A549 (cell line): ENCODE data around the gene UXS1. TPM values are rescaled to one million over a fixed set of nuclear protein-coding genes. Genes with fewer than 3 reads are reported as not detected.

Source experiments
- ATAC-seq, 2 experiments: fragments of 200-7000 bp in 1 of 2; fragments of >200 bp in 1 of 2; cut with Nextera tagmentation in 1 of 2; cut with Tn5 transposase in 1 of 2; 3 replicates each; pipeline versions ENCODE4 v1.8.0 to v1.9.1; 2018 to 2020; ENCODE audit warnings: mild to moderate bottlenecking in 1 of 2, moderate library complexity in 1 of 2
- CTCF ChIA-PET: fragments of 300-600 bp; sonication (Branson Sonifier 250); formaldehyde crosslinking; extraction: SDS; loops from one replicate; lab custom pipeline; 2021; ENCODE audit warnings: antibody characterized with exemption, inconsistent platforms; lab: Yijun Ruan, JAX
- POLR2A ChIA-PET: fragments of 350-600 bp; formaldehyde crosslinking; extraction: SDS; loops from one replicate; lab custom pipeline; 2021; ENCODE audit warnings: antibody characterized with exemption, inconsistent platforms; lab: Yijun Ruan, JAX
- DNase-seq, 2 experiments: peaks; one replicate each; pipeline versions ENCODE4 v3.0.0 to v3.0.0-alpha.2; 2011 to 2016; ENCODE audit warnings: low read depth in 1 of 2, low spot score in 1 of 2
- FAIRE-seq: peaks from 2 replicates; lab custom pipeline; 2011; peaks lifted over from hg19 to GRCh38; lab: Jason Lieb, UNC
- H3K27ac ChIP-seq, 2 experiments: fragments of >200 bp; sonication (Bioruptor Twin); formaldehyde crosslinking; 3 replicates each; pipeline ENCODE4 v1.5.1; 2016 to 2017
- H3K4me1 ChIP-seq: fragments of >200 bp; sonication (Bioruptor Twin); formaldehyde crosslinking; 3 replicates; pipeline ENCODE4 v1.6.1; 2016
- H3K4me2 ChIP-seq: fragments of >200 bp; sonication (Bioruptor Twin); formaldehyde crosslinking; 3 replicates; pipeline ENCODE4 v1.6.1; 2016
- H3K4me3 ChIP-seq: fragments of >200 bp; sonication (Bioruptor Twin); formaldehyde crosslinking; 3 replicates; pipeline ENCODE4 v1.5.1; 2016
- H3K9me3 ChIP-seq: fragments of >200 bp; sonication (Bioruptor Twin); formaldehyde crosslinking; 3 replicates; pipeline ENCODE4 v1.6.1; 2016
- EHF ChIP-seq: fragments of 250-450 bp; sonication (Bioruptor Pico); IDR thresholded peaks from 2 replicates; pipeline ENCODE4 v1.5.0; 2020; ENCODE audit warnings: mild to moderate bottlenecking
- EHMT2 ChIP-seq: fragments of 200-600 bp; sonication (generic); IDR thresholded peaks from 2 replicates; pipeline ENCODE4 v1.6.1; 2016; ENCODE audit warnings: antibody characterized with exemption, low read depth, mild to moderate bottlenecking, moderate library complexity
- EP300 ChIP-seq, 2 experiments: fragments of >200 bp; sonication (Bioruptor Twin); formaldehyde crosslinking; IDR thresholded peaks; 2 replicates in 1 of 2; 3 replicates in 1 of 2; pipeline ENCODE4 v1.6.1; 2016 to 2017
- ESRRA ChIP-seq: fragments of 150-350 bp; IDR thresholded peaks from 2 replicates; pipeline ENCODE4 v1.6.1; 2014; ENCODE audit warnings: mild to moderate bottlenecking, low read length, borderline replicate concordance
- FOSB ChIP-seq: fragments of 250-450 bp; sonication (Bioruptor Pico); IDR thresholded peaks from 2 replicates; pipeline ENCODE4 v1.5.0; 2020; ENCODE audit warnings: mild to moderate bottlenecking, moderate library complexity
- HOXA7 ChIP-seq: fragments of 250-450 bp; sonication (Bioruptor Pico); IDR thresholded peaks from 2 replicates; pipeline ENCODE4 v1.5.0; 2020; ENCODE audit warnings: mild to moderate bottlenecking, moderate library complexity
- HOXB13 ChIP-seq: fragments of 250-450 bp; sonication (Bioruptor Pico); IDR thresholded peaks from 2 replicates; pipeline ENCODE4 v1.5.0; 2020; ENCODE audit warnings: low read depth, mild to moderate bottlenecking, moderate library complexity
- JUNB ChIP-seq: fragments of >200 bp; sonication (Bioruptor Twin); formaldehyde crosslinking; IDR thresholded peaks from 2 replicates; pipeline ENCODE4 v1.6.1; 2016
- KDM1A ChIP-seq: fragments of 200-600 bp; sonication (generic); IDR thresholded peaks from 2 replicates; pipeline ENCODE4 v1.6.1; 2016; ENCODE audit warnings: low read depth, mild to moderate bottlenecking
- NPAS2 ChIP-seq: fragments of 250-450 bp; sonication (Bioruptor Pico); IDR thresholded peaks from 2 replicates; pipeline ENCODE4 v1.8.0; 2022; ENCODE audit warnings: mild to moderate bottlenecking, moderate library complexity, borderline replicate concordance
- NR3C1 ChIP-seq: fragments of >200 bp; sonication (Bioruptor Twin); formaldehyde crosslinking; IDR thresholded peaks from 3 replicates; pipeline ENCODE4 v1.6.1; 2017
- RNF2 ChIP-seq: fragments of 200-600 bp; sonication (generic); IDR thresholded peaks from 2 replicates; pipeline ENCODE4 v1.6.1; 2016; ENCODE audit warnings: low read depth, mild to moderate bottlenecking, antibody characterized with exemption, moderate library complexity, borderline replicate concordance
- SREBF2 ChIP-seq: fragments of 450-650 bp; IDR thresholded peaks from 2 replicates; pipeline ENCODE4 v1.6.1; 2014; ENCODE audit warnings: mild to moderate bottlenecking, moderate library complexity
- ZFP36 ChIP-seq: fragments of 450-650 bp; IDR thresholded peaks from 2 replicates; pipeline ENCODE4 v1.6.1; 2014; ENCODE audit warnings: borderline replicate concordance; ENCODE audit not compliant: partially characterized antibody
- ZNF302 ChIP-seq: fragments of 250-450 bp; sonication (Bioruptor Pico); IDR thresholded peaks from 2 replicates; pipeline ENCODE4 v1.9.0; 2021; ENCODE audit warnings: inconsistent platforms, mild to moderate bottlenecking, moderate library complexity
- ZSCAN20 ChIP-seq: fragments of 250-450 bp; sonication (Bioruptor Pico); IDR thresholded peaks from 2 replicates; pipeline ENCODE4 v1.8.0; 2022; ENCODE audit warnings: mild to moderate bottlenecking, moderate library complexity
- WGBS: methylation state at CpG from one replicate; pipeline ENCODE4 v1.1.6; 2017; ENCODE audit errors: missing lambda C conversion rate; 5-methylcytosine and 5-hydroxymethylcytosine counted together
- polyA plus RNA-seq, 4 experiments: library from polyadenylated mRNA; depleted of rRNA in 3 of 4; stranded (reverse); fragments of >200 nt; fragmentation: RNase III in 1 of 4; extraction: RNeasy Plus Mini Kit Qiagen cat#74134 plus additional on column Dnase treatment in 1 of 4; gene quantifications; 2 replicates in 3 of 4; 3 replicates in 1 of 4; pipeline ENCODE4 v1.2.3, GENCODE V29; 2011 to 2017
- TF ChIP-seq, protein P1 (sequence below): fragments of >200 bp; sonication (Bioruptor Twin); formaldehyde crosslinking; IDR thresholded peaks from 3 replicates; pipeline ENCODE4 v1.5.1; 2016
- TF ChIP-seq, protein P2 (sequence below): fragments of >200 bp; sonication (Bioruptor Twin); formaldehyde crosslinking; IDR thresholded peaks from 3 replicates; pipeline ENCODE4 v1.6.1; 2016
- TF ChIP-seq, protein P3 (sequence below): fragments of 200-600 bp; sonication (generic); IDR thresholded peaks from 2 replicates; pipeline ENCODE4 v1.6.1; 2016; ENCODE audit warnings: antibody characterized with exemption, mild to moderate bottlenecking, moderate library complexity
- TF ChIP-seq, protein P4 (sequence below): IDR thresholded peaks from 2 replicates; pipeline ENCODE4 v1.6.1; 2012

UXS1 gene
- polyA plus RNA-seq, 2 of the 4 experiments (the other 2 are of a cell fraction) = 50.5 to 53.2 TPM

DNA sequence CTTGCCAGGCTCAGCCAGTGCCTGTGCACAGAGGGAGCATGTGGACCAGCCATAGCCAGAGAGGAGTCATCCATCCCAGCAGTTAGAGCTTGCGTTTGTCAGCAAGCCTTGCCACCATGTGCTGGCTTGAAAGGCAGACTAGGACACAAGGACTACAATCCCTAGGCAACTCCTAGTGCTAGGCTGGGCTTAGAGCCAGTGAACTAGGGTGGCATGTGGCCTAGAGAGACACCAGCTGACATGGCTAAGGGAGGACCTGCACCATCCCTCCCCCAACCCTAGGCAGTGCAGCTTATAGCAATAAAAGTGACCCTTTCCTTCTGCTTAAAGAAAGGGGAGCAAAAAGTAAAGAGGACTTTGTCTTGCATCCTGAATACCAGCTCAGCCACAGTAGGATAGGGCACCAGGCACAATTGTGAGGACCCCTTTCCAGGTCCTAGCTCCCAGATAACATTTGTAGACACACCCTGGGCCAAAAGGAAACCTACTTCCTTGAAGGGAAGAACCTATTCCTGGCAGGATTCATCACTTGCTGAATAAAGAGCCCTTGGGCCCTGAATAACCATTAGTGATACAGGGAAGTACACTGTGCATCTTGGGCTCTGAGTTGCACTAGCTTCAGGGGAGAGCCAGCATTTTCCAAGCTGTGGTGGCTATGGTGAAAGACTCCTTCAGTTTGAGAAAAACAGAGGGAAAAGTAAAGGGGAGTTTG lies 38.7 kb upstream of the UXS1 start:
- ATAC-seq = no peak
- H3K4me3 ChIP-seq = no peak overlapping the region
- ChIA-PET CTCF (no interaction called here), POLR2A (no interaction called here)
- 43% methylated on average over 1 of the region's 1 CpG for WGBS
- FAIRE-seq = no peak
- H3K9me3 ChIP-seq = no peaks in the 10 kb centered on the region
- no peak overlapping the region for H3K27ac ChIP-seq
- no peak overlapping the region for H3K4me2 ChIP-seq
- no peaks in the 10 kb centered on the region for H3K4me1 ChIP-seq
- TF ChIP-seq HOXA7 = no peak
- no peak for TF ChIP-seq NPAS2
- TF ChIP-seq, protein P1, sequence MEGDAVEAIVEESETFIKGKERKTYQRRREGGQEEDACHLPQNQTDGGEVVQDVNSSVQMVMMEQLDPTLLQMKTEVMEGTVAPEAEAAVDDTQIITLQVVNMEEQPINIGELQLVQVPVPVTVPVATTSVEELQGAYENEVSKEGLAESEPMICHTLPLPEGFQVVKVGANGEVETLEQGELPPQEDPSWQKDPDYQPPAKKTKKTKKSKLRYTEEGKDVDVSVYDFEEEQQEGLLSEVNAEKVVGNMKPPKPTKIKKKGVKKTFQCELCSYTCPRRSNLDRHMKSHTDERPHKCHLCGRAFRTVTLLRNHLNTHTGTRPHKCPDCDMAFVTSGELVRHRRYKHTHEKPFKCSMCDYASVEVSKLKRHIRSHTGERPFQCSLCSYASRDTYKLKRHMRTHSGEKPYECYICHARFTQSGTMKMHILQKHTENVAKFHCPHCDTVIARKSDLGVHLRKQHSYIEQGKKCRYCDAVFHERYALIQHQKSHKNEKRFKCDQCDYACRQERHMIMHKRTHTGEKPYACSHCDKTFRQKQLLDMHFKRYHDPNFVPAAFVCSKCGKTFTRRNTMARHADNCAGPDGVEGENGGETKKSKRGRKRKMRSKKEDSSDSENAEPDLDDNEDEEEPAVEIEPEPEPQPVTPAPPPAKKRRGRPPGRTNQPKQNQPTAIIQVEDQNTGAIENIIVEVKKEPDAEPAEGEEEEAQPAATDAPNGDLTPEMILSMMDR = no peak
- TF ChIP-seq EHF (CRISPR knock-in tag) = no peak
- no peak for TF ChIP-seq ZSCAN20 (CRISPR knock-in tag)
- no peak for TF ChIP-seq FOSB (CRISPR knock-in tag)
- TF ChIP-seq ZFP36 = no peak
- no peak for TF ChIP-seq JUNB
- TF ChIP-seq KDM1A = no peak
- TF ChIP-seq, protein P2, sequence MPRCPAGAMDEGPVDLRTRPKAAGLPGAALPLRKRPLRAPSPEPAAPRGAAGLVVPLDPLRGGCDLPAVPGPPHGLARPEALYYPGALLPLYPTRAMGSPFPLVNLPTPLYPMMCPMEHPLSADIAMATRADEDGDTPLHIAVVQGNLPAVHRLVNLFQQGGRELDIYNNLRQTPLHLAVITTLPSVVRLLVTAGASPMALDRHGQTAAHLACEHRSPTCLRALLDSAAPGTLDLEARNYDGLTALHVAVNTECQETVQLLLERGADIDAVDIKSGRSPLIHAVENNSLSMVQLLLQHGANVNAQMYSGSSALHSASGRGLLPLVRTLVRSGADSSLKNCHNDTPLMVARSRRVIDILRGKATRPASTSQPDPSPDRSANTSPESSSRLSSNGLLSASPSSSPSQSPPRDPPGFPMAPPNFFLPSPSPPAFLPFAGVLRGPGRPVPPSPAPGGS = no peak
- no peak for TF ChIP-seq HOXB13 (CRISPR knock-in tag)
- TF ChIP-seq, all 56 proteins: peak for 0
- no peak for DNase-seq

DNA sequence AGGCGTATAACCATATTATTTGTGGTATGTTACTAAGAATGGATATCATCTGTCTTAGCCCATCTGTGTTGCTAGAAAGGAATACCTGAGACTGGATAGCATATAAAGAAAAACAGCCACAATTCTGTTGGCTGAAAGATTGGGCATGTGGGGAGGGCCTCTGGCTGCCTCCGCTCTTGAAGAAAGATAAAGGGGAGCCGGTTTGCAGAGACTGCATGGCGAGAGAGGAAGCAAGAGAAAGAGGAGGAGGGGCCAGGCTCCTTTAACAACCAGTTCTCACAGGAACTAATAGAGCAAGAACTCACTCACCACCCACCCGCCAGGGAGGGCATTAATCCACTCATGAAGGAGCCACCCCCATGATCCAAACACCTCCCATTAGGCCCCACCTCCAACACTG lies 29.2 kb upstream of the UXS1 start:
- CTCF ChIA-PET = interaction anchor here (0.7 kb wide), 1 partner anchor 616 kb away, joined by 3 read pairs; no protein-coding TSS in a partner anchor
- 68% methylated on average over 5 of the region's 5 CpGs for WGBS
- Histone ChIP-seq H3K4me2 (no peak overlapping the region), H3K27ac (no peak overlapping the region), H3K4me1 (no peaks in the 10 kb centered on the region), H3K4me3 (no peak overlapping the region), H3K9me3 (no peaks in the 10 kb centered on the region)
- DNase-seq = no peak
- POLR2A ChIA-PET = no interaction called here
- TF ChIP-seq ESRRA = no peak
- TF ChIP-seq, protein P3, sequence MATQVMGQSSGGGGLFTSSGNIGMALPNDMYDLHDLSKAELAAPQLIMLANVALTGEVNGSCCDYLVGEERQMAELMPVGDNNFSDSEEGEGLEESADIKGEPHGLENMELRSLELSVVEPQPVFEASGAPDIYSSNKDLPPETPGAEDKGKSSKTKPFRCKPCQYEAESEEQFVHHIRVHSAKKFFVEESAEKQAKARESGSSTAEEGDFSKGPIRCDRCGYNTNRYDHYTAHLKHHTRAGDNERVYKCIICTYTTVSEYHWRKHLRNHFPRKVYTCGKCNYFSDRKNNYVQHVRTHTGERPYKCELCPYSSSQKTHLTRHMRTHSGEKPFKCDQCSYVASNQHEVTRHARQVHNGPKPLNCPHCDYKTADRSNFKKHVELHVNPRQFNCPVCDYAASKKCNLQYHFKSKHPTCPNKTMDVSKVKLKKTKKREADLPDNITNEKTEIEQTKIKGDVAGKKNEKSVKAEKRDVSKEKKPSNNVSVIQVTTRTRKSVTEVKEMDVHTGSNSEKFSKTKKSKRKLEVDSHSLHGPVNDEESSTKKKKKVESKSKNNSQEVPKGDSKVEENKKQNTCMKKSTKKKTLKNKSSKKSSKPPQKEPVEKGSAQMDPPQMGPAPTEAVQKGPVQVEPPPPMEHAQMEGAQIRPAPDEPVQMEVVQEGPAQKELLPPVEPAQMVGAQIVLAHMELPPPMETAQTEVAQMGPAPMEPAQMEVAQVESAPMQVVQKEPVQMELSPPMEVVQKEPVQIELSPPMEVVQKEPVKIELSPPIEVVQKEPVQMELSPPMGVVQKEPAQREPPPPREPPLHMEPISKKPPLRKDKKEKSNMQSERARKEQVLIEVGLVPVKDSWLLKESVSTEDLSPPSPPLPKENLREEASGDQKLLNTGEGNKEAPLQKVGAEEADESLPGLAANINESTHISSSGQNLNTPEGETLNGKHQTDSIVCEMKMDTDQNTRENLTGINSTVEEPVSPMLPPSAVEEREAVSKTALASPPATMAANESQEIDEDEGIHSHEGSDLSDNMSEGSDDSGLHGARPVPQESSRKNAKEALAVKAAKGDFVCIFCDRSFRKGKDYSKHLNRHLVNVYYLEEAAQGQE = no peak
- TF ChIP-seq ZNF302 (CRISPR knock-in tag) = no peak
- TF ChIP-seq FOSB (CRISPR knock-in tag) = no peak
- TF ChIP-seq, protein P2 = no peak
- TF ChIP-seq EHMT2 = no peak
- TF ChIP-seq, protein P4, sequence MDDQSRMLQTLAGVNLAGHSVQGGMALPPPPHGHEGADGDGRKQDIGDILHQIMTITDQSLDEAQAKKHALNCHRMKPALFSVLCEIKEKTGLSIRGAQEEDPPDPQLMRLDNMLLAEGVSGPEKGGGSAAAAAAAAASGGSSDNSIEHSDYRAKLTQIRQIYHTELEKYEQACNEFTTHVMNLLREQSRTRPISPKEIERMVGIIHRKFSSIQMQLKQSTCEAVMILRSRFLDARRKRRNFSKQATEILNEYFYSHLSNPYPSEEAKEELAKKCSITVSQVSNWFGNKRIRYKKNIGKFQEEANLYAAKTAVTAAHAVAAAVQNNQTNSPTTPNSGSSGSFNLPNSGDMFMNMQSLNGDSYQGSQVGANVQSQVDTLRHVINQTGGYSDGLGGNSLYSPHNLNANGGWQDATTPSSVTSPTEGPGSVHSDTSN = no peak
- no peak for TF ChIP-seq SREBF2
- no peak for TF ChIP-seq NR3C1
- no peak for TF ChIP-seq RNF2
- TF ChIP-seq EP300 (IDR thresholded peaks at IDR 0.05) = no peak
- no peak for ATAC-seq
- FAIRE-seq = no peak
